SJCRH30 (cell line): ENCODE data around the gene PLCH1. TPM values are rescaled to one million over a fixed set of nuclear protein-coding genes. Genes with fewer than 3 reads are reported as not detected.
A peak's percentile ranks its signal among the peaks of the same experiment; 100 is the strongest.

Experiments used
- DNase-seq, 2 experiments: peaks; one replicate each; pipeline ENCODE4 v3.0.0-alpha.2; 2015 to 2020
- H3K27ac ChIP-seq: fragments of 250-450 bp; sonication (Bioruptor Pico); 2 replicates; pipeline ENCODE4 v1.5.1; 2020; ENCODE audit warnings: mild to moderate bottlenecking, moderate library complexity
- H3K27me3 ChIP-seq: fragments of 250-450 bp; sonication (Bioruptor Pico); 2 replicates; pipeline ENCODE4 v1.5.1; 2020; ENCODE audit warnings: mild to moderate bottlenecking, moderate library complexity
- H3K36me3 ChIP-seq: fragments of 250-450 bp; sonication (Bioruptor Pico); 2 replicates; pipeline ENCODE4 v1.5.1; 2020; ENCODE audit warnings: mild to moderate bottlenecking, moderate library complexity
- H3K4me1 ChIP-seq: fragments of 250-450 bp; sonication (Bioruptor Pico); 2 replicates; pipeline ENCODE4 v1.5.1; 2020; ENCODE audit warnings: mild to moderate bottlenecking, moderate library complexity
- H3K4me3 ChIP-seq: fragments of 250-450 bp; sonication (Bioruptor Pico); 2 replicates; pipeline ENCODE4 v1.5.1; 2020; ENCODE audit warnings: mild to moderate bottlenecking, moderate library complexity
- H3K9me3 ChIP-seq: fragments of 250-450 bp; sonication (Bioruptor Pico); replicated peaks from 2 replicates; pipeline ENCODE4 v1.5.1; 2020; ENCODE audit warnings: mild to moderate bottlenecking, moderate library complexity
- total RNA-seq: library from RNA; depleted of rRNA; stranded (reverse); fragments of >200 nt; shearing (Covaris generic); gene quantifications from 2 replicates; pipeline ENCODE4 v1.2.3, GENCODE V29; 2014

Gene PLCH1
- total RNA-seq, 1 experiment from 2014 or later = 0.61 TPM

DNA sequence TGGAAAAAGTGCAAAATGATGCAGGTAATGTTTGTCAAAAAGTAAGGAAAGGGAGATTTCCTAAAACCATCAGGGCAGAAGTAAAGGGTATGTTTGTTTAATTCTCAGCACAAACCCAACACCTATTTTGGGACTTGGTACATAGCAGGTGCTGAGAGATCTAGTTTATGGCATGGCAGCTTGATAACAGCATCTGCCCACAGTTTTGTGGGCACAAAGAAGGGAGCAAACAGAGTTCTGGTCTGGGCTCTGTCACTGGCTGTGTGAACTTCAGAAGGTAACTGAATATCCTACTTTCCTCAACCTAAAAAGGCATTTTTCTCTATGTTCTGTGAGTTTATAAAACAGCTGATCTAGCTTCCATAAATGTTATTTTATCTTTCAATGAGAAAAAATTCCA is 141.6 kb downstream of the PLCH1 start:
- H3K36me3 ChIP-seq = no peaks in the 10 kb centered on the region
- no peak overlapping the region for H3K27ac ChIP-seq
- H3K27me3 ChIP-seq = no peaks in the 10 kb centered on the region
- H3K9me3 ChIP-seq = no peaks in the 10 kb centered on the region
- H3K4me1 ChIP-seq = no peaks in the 10 kb centered on the region
- DNase-seq = no peak
- H3K4me3 ChIP-seq = no peak overlapping the region

DNA sequence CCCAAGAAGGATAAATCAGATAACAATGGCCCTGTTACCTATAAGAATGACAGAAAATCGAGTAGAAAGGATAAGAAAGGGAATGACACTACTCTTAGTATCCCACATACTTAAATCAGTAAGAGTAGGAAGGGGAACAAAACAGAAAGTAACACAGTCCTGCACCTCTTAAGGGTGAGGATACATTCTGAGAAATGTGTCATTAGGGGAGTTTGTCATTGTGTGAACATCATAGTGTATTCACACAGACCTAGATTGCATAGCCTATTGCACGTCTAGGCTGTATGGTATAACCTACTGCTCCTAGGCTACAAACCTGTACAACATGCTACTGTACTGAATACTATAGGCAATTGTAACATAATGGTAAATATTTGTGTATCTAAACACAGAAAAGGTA is 142.6 kb downstream of the PLCH1 start:
- Histone ChIP-seq H3K27me3 (no peaks in the 10 kb centered on the region), H3K27ac (no peak overlapping the region), H3K9me3 (no peaks in the 10 kb centered on the region), H3K4me3 (no peak overlapping the region), H3K36me3 (no peaks in the 10 kb centered on the region), H3K4me1 (no peaks in the 10 kb centered on the region)
- no peak for DNase-seq

DNA sequence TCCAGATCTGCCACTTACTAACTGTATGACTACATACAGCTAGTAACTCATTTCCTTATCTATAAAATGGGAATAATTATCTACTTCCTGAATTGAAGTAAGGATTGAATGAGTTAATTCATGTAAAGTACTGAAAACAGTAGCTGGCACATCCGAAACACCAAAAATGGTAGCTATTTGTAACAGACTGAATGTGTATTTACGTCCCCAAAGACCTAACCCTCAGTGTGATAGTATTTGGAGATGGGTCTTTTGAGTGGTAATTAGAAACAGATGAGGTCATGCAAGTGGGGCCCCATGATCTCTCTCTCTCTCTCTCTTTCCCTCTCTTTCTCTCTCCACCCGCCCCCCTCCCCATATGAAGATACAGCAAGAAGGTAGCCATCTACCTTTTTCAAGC is 146.2 kb downstream of the PLCH1 start:
- H3K36me3 ChIP-seq = no peaks in the 10 kb centered on the region
- no peak overlapping the region for H3K4me3 ChIP-seq
- H3K9me3 ChIP-seq = no peaks in the 10 kb centered on the region
- H3K27ac ChIP-seq = no peak overlapping the region
- H3K4me1 ChIP-seq = no peaks in the 10 kb centered on the region
- H3K27me3 ChIP-seq = no peaks in the 10 kb centered on the region
- DNase-seq = no peak

DNA sequence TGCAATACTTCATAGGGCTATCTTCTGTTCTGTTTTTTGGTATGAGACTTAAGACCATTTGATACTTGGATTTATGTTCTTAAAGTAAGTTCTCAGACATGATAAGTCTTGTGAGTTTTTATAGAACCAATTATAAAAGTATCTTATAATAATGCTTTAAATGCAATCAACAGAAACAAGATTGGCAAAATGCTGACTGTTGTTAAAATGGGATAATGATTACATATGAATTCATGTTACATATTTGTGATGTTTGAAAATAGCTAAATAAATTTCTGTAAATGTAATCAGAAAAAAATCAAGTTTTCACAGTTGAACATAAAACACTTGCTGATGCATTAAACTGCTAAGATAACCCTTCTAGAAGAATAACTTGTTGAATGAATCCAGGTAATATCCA is 148.3 kb downstream of the PLCH1 start:
- H3K4me1 ChIP-seq = no peaks in the 10 kb centered on the region
- H3K27me3 ChIP-seq = no peaks in the 10 kb centered on the region
- no peaks in the 10 kb centered on the region for H3K36me3 ChIP-seq
- no peaks in the 10 kb centered on the region for H3K9me3 ChIP-seq
- no peak overlapping the region for H3K27ac ChIP-seq
- no peak for DNase-seq
- no peak overlapping the region for H3K4me3 ChIP-seq

DNA sequence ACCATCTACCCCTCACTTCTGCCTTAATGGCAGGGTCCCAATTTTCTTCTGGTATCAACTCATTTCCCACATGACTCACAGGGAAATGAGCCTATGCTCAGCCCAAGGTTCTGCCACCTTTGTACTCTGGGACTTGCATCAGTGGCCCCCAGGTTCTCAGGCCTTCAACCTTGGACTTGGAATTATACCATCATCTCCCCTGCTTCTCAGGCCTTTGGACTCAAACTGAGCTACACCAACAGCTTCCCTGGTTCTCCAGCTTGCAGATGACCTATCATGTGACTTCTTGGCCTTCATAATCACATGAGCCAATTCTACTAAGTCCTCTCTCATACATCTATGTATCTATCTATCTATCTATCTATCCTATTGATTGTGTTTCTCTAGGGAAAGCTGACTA is 149.5 kb downstream of the PLCH1 start:
- H3K4me1 ChIP-seq = no peaks in the 10 kb centered on the region
- DNase-seq = no peak
- H3K27me3 ChIP-seq = no peaks in the 10 kb centered on the region
- H3K9me3 ChIP-seq = no peaks in the 10 kb centered on the region
- no peaks in the 10 kb centered on the region for H3K36me3 ChIP-seq
- H3K27ac ChIP-seq = no peak overlapping the region
- H3K4me3 ChIP-seq = no peak overlapping the region

DNA sequence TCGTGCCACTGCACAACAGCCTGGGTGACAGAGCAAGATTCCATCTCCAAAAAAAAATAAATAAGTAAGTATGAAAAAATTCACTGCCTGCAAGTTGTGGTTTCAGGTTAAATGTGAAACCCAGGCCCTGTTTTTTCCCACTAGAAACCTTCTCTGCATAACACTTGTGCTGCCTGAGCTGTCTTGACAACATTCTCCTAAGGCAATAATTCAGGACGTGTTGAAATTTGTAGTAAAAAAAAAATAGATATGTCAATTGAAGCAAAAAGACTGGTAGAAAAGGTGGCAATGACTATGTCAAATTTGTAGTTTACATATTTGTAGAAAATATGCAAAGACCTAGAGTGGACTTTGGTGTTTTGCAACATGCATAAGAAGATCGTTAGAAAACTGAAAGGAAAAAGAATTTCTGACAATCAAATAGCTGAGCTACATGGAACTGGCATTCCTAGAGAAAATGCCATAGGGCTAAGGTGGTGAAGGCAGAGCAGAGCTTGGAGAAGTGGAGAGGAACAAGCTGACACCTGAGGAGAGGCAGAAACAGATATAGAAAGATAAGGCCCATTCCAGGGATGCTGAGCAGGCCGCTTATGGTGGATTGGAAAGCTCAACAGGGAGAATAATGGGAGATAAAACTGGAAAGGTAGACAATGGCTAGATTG is 150.2 kb downstream of the PLCH1 start:
- Histone ChIP-seq H3K36me3 (no peaks in the 10 kb centered on the region), H3K4me3 (no peak overlapping the region), H3K27ac (no peak overlapping the region), H3K4me1 (no peaks in the 10 kb centered on the region), H3K9me3 (no peaks in the 10 kb centered on the region), H3K27me3 (no peaks in the 10 kb centered on the region)
- no peak for DNase-seq

DNA sequence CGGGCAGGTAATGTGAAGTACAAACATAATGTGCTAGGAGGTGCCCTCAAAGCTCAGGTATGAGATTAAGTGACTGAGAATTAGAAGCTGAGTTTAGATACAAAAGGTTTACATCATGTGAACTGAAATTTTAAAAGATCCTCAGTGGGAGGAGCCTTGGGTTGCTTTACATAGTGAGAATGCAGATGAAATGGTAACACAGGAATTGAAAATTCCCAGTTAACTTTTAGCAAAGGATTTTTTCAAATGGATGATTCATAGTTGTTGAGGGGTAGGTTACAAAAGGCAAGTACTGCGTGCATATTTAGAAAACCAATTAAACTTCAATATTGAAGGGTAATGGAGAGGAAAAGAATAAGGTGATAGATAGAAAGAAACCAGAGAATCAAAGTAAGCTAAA is 157.3 kb downstream of the PLCH1 start:
- Histone ChIP-seq H3K9me3 (no peaks in the 10 kb centered on the region), H3K4me3 (no peak overlapping the region), H3K27me3 (no peaks in the 10 kb centered on the region), H3K36me3 (no peaks in the 10 kb centered on the region), H3K4me1 (no peaks in the 10 kb centered on the region), H3K27ac (no peak overlapping the region)
- DNase-seq = no peak

DNA sequence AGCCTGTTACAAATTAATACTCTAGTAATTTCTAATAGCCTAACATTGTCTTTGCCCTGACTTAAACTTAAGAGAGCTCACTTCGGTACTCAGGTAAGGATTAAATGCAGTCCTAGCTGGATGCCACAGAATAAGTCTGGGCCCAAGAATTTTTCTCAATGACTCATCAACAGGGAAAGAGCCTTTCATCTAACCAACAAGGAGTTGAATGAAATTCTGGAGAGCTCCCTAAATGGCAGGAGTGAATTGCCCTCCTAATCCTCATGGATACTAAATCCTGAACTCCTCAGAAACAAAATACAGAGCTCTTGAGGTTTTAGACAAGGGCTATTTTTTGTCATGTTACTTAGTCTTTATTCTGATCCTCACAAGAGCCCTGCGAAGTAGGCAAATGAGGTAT is 159.5 kb downstream of the PLCH1 start:
- DNase-seq = no peak
- no peaks in the 10 kb centered on the region for H3K27me3 ChIP-seq

DNA sequence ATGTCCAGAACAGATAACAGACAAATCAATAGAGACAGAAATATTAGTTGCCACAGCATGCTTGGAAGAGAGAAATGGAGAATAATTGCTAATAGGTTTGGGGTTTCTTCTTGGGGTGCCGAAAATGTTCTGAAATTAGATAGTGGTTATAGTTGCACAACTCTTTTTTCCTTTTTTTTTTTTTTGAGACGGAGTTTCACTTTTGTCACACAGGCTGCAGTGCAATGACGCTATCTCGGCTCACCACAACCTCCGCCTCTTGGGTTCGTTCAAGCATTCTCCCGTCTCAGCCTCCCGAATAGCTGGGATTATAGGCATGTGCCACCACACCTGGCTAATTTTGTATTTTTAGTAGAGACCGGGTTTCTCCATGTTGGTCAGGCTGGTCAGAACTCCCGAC is 163.3 kb downstream of the PLCH1 start:
- Histone ChIP-seq H3K27me3 (no peaks in the 10 kb centered on the region), H3K9me3 (no peaks in the 10 kb centered on the region), H3K27ac (no peak overlapping the region), H3K36me3 (no peaks in the 10 kb centered on the region), H3K4me3 (no peak overlapping the region), H3K4me1 (no peaks in the 10 kb centered on the region)
- no peak for DNase-seq

More for the DNA sequence above, 159.5 kb downstream of the PLCH1 start:
- Histone ChIP-seq H3K36me3 (no peaks in the 10 kb centered on the region), H3K4me3 (no peak overlapping the region), H3K27ac (no peak overlapping the region), H3K9me3 (no peaks in the 10 kb centered on the region), H3K4me1 (no peaks in the 10 kb centered on the region)

DNA sequence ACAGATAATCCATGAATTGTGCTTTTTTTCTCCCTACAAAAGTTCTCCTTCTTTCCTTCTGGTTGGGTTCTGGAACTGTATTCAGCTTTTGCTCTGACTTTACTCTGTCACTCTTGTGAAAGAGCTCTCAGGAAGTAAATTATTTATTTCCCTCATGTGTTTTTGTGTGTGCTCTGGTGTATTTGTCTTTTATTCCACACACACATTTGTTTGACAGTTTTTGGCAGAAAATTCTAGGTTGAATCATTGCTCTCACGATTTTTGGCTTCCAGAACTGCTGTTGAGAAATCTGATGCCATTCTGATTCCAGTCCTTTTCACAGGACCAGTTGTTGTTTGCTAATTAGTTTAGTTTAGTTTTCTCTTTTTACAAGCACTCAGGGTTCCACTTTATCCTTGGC is 172.8 kb downstream of the PLCH1 start:
- no peaks in the 10 kb centered on the region for H3K36me3 ChIP-seq
- DNase-seq = peak in 1 of 2 experiments; percentile 27
- H3K27me3 ChIP-seq = no peaks in the 10 kb centered on the region
- no peaks in the 10 kb centered on the region for H3K4me1 ChIP-seq
- H3K9me3 ChIP-seq = no peaks in the 10 kb centered on the region
- no peak overlapping the region for H3K4me3 ChIP-seq
- no peak overlapping the region for H3K27ac ChIP-seq

DNA sequence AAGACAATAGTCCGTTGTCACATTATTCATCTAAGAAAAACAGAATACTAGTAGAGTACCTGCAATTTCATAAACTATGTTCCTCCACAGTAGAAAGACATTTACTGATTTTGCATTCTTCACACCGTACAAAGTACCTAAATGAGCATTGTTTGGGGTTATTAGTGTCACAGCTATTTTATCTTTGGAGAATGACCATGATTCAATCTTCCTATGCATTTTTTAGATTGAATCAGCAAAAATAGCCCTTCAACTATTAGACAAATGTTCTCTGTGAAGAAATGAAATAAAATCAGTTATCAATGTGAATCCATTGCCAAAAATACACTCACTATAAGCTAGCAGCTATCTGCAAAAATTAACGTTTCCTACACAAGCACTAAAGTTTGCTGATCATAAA is 176.6 kb downstream of the PLCH1 start:
- Histone ChIP-seq H3K4me1 (no peaks in the 10 kb centered on the region), H3K27ac (no peak overlapping the region), H3K27me3 (no peaks in the 10 kb centered on the region), H3K9me3 (no peaks in the 10 kb centered on the region), H3K36me3 (no peaks in the 10 kb centered on the region), H3K4me3 (no peak overlapping the region)
- no peak for DNase-seq

DNA sequence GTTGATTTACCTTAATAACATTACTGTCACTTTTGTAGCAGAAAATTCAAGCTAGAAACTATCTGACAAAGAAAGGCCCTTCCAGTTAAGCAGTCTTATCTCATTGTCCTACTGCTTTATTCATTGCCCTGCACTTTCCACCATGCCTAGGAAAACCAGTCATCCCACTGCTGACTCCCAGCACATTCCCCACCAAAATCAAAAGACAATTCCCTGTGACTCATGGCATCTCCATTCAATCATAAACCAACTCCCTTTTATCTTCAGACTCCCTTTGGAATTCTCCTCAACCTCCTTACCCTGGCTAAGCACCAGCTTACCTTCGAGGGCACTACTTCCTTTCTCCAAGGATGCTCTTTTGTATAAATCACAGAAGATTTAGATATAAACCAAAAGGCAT is 184.3 kb downstream of the PLCH1 start:
- H3K27me3 ChIP-seq = no peaks in the 10 kb centered on the region
- H3K4me1 ChIP-seq = peaks cover 14% of the 10 kb centered on the region
- no peak overlapping the region for H3K4me3 ChIP-seq
- no peak for DNase-seq
- H3K27ac ChIP-seq = no peak overlapping the region
- no peaks in the 10 kb centered on the region for H3K36me3 ChIP-seq
- no peaks in the 10 kb centered on the region for H3K9me3 ChIP-seq

DNA sequence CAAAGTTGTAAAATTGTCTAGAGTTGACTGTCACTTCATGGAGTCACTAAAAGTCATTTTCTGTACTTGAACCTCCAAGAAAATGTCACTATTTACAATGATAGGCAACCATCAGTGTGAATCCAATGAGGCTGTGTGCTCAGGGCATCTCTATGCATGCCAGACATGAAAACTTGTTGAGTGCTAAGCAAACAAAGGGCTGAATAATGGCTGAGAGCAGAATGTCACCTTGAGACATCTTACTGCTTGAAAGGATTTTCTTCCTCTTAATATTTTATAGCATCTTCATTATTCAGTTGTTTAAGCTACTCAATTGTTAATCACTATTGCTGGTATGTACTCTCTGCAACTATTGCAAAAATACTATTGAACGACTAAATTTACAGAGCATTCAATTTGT is 184.7 kb downstream of the PLCH1 start:
- no peak overlapping the region for H3K4me3 ChIP-seq
- no peaks in the 10 kb centered on the region for H3K27me3 ChIP-seq
- no peak overlapping the region for H3K27ac ChIP-seq
- H3K9me3 ChIP-seq = no peaks in the 10 kb centered on the region
- H3K36me3 ChIP-seq = no peaks in the 10 kb centered on the region
- H3K4me1 ChIP-seq = peaks cover 14% of the 10 kb centered on the region
- DNase-seq = no peak

DNA sequence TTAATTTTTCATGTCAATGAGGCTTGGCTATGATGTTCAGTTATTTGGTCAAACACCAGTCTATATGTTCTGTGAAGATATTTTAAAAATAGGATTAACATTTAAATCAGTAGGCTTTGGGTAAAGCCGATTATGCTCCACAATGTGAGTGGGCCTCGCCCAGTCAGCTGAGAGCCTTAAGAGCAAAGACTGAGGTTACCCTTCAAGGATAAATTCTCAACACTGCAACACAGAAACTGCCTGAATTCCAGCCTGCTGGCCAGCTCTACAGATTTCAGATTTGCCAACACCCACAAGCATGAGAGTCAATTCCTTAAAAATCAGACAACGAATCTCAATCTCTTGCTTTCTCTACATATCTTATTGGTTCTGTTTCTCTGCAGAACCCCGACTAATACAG is 188.3 kb downstream of the PLCH1 start:
- peaks cover 14% of the 10 kb centered on the region for H3K4me1 ChIP-seq
- no peak for DNase-seq
- H3K4me3 ChIP-seq = no peak overlapping the region
- no peaks in the 10 kb centered on the region for H3K36me3 ChIP-seq
- no peaks in the 10 kb centered on the region for H3K9me3 ChIP-seq
- H3K27me3 ChIP-seq = no peaks in the 10 kb centered on the region
- H3K27ac ChIP-seq = no peak overlapping the region

DNA sequence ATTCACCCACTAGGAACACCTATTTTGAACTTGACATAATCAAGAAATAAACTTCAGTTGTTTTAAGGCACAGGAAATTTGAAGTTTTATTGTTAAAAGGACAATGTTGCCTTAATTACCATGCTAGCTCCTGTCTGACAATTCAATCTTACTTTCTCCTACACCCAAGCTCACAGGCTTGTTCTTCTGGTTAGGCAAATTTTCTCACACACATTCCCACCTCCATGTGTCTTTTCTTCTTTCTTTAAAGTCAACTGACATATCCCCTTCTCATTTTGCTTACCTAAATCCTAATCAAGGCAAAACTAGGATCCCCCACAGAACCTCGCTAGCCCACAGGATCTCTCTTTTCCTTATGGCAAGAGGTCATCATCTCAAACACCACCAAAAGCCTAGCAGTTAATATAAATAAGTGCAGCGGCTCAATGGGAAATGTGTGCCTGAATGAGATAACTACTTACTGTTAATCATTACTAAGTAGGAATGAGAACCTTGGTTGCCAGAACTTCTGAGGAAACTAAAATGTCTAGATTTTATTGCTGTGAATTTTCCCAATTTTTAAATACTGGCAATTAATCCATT is 189.3 kb downstream of the PLCH1 start:
- Histone ChIP-seq H3K36me3 (no peaks in the 10 kb centered on the region), H3K27me3 (no peaks in the 10 kb centered on the region), H3K4me3 (no peak overlapping the region), H3K9me3 (no peaks in the 10 kb centered on the region), H3K27ac (no peak overlapping the region), H3K4me1 (peaks cover 14% of the 10 kb centered on the region)
- no peak for DNase-seq

DNA sequence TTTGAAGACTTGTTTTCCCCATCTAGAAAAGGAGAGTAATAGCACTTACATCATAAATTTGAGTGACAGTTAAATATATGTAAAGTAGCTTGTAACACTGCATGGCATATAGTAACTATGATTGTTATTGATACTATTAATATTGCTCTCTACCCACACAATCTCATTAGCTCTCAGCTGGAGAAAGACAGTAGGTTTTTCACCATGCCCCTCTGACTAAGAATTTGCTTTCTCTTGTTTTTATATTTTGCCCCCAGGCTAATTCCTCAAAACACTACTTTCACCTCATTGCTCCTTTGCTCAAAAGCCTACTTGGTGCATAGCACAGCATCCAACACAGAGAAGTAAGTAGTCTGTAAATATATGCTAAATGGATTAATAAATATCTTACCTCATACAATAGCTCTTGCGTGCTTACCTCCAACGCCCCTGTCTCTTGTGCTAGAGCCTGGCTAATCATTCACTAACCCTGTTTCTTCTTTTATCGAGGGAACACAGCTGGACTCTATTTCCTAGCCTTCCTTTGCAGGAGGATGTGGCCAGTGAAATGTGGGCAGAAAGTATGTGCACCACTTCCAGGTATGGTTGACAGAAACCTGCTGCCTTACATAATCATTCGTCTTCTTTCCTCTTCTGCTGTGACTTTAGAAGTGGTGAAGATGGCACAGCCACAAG is 190.0 kb downstream of the PLCH1 start:
- Histone ChIP-seq H3K27ac (no peak overlapping the region), H3K4me1 (peaks cover 14% of the 10 kb centered on the region), H3K9me3 (no peaks in the 10 kb centered on the region), H3K4me3 (no peak overlapping the region), H3K36me3 (no peaks in the 10 kb centered on the region), H3K27me3 (no peaks in the 10 kb centered on the region)
- DNase-seq = no peak
